ENCODE results near the gene DEFB121. TPM values are rescaled to one million over a fixed set of nuclear protein-coding genes. Genes with fewer than 3 reads are reported as not detected.
A peak's percentile ranks its signal among the peaks of the same experiment; 100 is the strongest.

The DEFB121 gene, protein sequence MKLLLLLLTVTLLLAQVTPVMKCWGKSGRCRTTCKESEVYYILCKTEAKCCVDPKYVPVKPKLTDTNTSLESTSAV
- total RNA-seq, result not detected in 2 replicates

DNA sequence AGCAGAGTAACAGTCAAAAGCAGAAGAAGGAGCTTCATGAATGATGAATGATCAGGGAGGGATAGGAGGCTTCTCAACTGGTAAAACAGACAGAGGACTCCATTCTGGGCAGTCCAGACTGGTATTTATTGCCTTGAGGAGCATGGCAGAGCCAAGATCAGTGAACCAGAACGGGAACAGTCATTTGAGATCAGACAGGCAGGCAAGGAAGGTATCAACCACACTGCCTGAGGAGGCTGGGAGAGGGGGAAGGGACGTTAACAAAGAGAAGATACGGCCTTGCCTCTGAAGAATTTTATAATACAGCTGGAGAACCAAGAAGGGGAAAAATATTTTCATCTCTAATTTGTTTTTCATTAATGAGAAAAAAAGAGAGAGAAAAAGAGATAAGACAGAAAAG, at the start of gene DEFB121:
TSS of gene DEFB121 (minus strand) at position 101 of the 400 bp plus-strand sequence. CDS start at position 38, 63 bp downstream.
- no peak for DNase-seq (ENCODE audit: low read depth)
- no peak within 1 kb of the TSS for H3K4me3 ChIP-seq (ENCODE audit: low read depth, low read length)
- no peak for TF ChIP-seq CTCF (conservative IDR thresholded peaks at IDR 0.05; ENCODE audit: low read depth, low read length)

- no peak for DNase-seq (ENCODE audit: low read depth)
- H3K4me3 ChIP-seq (ENCODE audit: low read depth, low read length), result no peak overlapping the region
- no peak for TF ChIP-seq CTCF (conservative IDR thresholded peaks at IDR 0.05; ENCODE audit: low read depth, low read length)
These were observed 48.3 kb upstream of the DEFB121 start for GRCh38 chr20:31454361-31454760.

DNA sequence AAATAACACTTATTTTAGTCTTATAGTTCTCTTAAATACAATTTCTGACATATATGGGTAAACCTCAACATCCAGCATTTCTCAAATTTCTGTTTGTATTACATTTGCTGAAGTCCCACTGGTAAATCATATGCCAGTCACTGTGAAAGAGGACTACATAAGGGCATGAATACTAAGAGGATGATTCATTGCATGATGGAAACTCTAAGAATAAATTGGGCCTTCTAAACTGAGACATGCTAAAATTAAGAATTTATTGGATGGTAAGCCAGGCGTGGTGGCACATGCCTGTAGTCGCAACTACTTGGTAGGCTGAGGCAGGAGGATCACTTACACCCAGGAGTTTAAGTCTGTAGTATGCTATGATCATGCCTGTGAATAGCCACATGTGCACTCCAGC, 46.6 kb upstream of the DEFB121 start:
- no peak overlapping the region for H3K4me3 ChIP-seq (ENCODE audit: low read depth, low read length)
- no peak for DNase-seq (ENCODE audit: low read depth)
- TF ChIP-seq CTCF (conservative IDR thresholded peaks at IDR 0.05; ENCODE audit: low read depth, low read length), result no peak

DNA sequence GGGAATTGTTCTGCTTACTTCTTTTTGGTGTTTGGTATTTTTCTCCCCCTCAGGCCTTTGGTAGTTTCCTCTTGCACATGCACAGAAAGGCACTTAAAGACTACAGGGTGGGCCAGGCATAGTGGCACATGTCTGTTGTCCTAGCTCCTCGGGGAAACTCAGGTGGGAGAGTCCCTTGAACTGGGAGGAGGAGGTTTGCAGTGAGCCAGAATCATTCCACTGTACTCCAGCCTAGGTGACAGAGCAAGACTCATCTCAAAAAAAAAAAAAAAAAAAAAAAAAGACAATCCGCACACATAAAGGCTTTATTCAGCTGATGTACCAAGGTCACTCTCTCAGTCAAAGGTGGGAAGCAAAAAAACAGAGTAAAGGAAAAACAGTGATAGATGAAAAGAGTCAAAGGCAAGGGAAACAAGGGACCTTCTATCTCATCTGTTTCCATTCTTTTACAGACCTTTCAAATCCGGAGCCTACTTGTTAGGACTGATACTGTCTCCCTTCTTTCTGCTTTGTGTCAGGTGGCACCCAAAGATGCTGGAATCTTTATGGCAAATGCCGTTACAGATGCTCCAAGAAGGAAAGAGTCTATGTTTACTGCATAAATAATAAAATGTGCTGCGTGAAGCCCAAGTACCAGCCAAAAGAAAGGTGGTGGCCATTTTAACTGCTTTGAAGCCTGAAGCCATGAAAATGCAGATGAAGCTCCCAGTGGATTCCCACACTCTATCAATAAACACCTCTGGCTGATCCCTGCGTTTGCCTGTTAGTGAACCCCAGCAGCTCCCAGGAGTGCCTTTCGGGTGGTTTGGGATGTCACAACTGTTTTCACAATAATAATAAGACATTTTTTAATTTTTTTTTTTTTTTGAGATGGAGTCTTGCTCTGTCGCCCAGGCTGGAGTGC, 43.7 kb upstream of the DEFB121 start:
- H3K4me3 ChIP-seq (ENCODE audit: low read depth, low read length), result no peak overlapping the region
- DNase-seq (ENCODE audit: low read depth), result no peak
- no peak for TF ChIP-seq CTCF (conservative IDR thresholded peaks at IDR 0.05; ENCODE audit: low read depth, low read length)

DNA sequence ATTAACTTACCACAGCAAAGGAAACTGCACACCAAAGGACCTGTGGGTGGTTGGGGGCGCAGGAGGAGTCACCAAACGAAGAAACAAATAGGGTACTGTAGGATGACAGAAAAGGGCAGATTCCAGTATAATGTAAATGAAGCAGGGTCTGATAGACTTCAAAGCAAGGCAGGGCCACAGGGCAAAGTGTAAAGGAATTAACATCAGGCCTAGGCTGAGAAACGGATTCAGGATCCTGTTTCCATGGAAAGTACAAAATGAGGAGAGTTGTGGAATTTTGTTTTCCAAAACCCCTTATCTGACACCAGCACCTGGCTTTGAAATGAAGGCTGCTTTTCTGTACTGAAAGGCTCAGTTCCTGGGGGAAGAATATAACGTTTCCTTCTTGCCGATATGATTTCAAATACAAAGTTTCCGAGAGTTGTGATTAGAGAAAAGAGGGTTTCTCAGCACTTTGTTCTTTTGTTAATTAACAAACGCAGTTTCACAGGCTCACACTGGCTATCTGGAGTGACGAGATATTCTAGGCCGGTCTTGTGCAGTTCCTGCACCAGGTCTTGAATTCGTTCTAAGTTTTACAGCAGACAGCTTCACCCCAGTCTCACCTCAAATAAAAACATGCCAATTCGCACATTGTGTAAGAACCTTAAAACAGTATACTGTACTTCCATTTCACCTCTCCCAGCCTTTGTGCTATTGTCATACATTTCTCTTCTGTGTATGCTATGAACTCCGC, 40.2 kb upstream of the DEFB121 start:
- H3K4me3 ChIP-seq (ENCODE audit: low read depth, low read length), result no peak overlapping the region
- no peak for TF ChIP-seq CTCF (conservative IDR thresholded peaks at IDR 0.05; ENCODE audit: low read depth, low read length)
- no peak for DNase-seq (ENCODE audit: low read depth)

DNA sequence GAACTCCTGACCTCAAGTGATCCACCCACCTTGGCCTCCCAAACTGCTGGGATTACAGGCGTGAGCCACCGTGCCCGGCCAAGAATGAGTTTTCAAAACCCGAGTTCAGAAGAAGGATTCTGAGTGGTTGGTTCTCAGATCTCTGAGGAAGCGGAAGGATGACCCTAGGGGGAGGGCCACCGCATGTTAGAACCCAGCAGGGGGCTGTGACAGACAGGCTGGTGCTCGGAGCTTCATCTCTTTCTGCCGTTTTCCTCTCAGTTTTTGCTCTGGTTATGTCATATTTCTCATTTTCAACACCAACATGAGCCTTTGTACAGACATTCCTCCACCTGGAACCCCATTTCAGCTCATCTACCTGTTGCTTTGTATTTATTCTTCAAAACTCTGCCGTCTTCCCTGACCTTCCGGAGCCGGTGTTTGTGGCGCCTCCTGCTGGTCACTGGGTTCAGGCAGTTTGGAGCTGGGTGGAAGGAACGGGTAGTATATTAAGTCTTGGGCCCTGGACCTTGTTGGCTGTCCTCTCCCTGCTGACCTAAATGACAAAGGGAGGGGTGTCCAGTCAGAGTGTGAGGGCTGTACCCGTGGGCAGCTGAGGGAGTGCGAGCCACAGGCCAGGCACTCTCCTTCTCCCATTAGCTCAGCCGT, 34.1 kb upstream of the DEFB121 start, which contains the start of gene DEFB123:
TSS of gene DEFB123 (plus strand) at position 621 of the 648 bp plus-strand sequence. CDS start 67 bp downstream, outside the sequence.
- no peak within 1 kb of the TSS for H3K4me3 ChIP-seq (ENCODE audit: low read depth, low read length)
- peak; percentile 28 for TF ChIP-seq CTCF (conservative IDR thresholded peaks at IDR 0.05; ENCODE audit: low read depth, low read length)
- no peak for DNase-seq (ENCODE audit: low read depth)

All from epithelial cell of proximal tubule (primary cell).